Measurements from ENCODE around the gene PVR.
A peak's percentile ranks its signal among the peaks of the same experiment; 100 is the strongest.
"Not testable (repeated sequence)": the region's sequence is repeated elsewhere in the genome, so short reads cannot be mapped to it uniquely, and the experiment has no call there.

PVR gene

DNA sequence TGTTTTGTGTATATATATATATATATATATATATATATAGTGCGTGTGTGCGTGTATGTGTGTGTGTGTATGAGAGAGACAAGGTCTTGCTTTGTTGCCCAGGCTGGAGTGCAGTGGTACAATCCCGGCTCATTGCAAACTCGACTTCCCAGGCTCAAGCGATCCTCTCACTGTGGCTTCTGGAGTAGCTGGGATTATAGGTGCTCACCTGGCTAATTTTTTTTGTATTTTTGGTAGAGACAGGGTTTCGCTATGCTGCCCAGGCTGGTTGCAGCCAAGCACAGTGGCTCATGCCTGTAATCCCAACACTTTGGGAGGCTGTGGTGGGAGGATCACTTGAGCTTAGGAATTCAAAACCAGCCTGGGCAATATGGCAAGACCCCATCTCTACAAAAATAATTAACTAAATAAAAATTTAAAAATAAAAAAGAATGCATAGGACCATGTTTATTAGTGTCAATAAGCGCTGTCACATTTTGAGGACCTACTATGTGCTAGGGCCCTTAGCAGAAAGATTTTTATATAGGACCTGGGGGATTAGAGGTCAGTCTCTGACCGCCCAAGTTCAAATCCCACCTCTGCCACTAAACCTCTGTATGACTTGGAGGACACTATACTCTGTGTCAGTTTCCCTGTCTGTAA lies 1.8 kb downstream of the PVR start:
- DNase-seq (ENCODE audit: low read depth in 2 of 2), result no peak

DNA sequence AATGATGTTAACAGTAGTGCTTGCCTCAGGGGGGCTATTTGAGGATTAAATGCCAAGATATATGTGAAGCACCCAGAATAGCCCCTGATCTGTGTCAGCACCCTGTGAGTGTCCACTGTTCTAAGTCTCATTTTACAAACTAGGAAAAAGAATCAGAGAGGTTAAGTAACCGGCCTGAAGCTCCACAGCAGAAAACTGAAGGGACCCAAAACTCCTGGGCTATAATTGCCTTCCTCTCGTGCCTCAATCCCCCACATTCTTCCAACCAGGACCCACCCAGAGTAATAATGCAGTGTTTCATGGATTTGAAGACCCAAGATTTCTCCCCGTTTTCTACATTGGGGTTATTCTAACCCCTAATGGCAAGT lies 2.3 kb downstream of the PVR start:
- no peak for DNase-seq (ENCODE audit: low read depth in 2 of 2)

DNA sequence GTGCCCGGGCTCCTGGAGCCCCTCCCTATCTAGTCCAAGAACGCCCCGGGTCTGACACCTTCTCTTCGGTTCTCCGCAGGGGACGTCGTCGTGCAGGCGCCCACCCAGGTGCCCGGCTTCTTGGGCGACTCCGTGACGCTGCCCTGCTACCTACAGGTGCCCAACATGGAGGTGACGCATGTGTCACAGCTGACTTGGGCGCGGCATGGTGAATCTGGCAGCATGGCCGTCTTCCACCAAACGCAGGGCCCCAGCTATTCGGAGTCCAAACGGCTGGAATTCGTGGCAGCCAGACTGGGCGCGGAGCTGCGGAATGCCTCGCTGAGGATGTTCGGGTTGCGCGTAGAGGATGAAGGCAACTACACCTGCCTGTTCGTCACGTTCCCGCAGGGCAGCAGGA lies 3.4 kb downstream of the PVR start:
- DNase-seq (ENCODE audit: low read depth in 2 of 2), result no peak

DNA sequence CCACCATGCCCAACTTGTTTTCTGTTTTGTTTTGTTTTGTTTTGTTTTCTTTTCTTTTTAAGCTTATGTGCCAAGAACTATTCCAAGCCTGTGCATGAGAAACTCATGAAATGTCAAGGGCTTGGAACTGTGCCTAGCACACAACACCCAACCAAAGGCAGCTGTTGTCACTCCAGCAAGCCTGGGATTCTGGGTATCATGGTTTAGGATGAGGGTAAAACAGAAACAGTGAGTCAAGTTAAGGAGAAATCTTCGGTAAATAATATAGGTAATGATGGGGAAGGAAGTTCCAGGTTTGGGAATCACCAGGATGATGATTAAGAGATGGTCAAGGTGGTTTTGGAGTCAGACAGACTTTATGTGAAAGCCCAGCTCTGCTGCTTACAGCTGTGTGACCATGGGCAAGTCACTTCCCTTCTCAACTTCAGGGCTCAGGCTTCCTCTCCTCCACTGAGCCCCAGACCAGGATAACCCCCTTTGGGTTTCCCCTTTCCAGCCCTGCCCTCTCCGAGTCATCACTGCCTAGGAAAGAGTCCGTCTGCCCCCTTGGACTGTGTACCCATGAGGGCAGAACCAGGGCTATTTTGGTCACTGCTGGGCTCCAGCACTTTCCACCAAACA lies 5.0 kb downstream of the PVR start:
- DNase-seq (ENCODE audit: low read depth in 2 of 2), result no peak

DNA sequence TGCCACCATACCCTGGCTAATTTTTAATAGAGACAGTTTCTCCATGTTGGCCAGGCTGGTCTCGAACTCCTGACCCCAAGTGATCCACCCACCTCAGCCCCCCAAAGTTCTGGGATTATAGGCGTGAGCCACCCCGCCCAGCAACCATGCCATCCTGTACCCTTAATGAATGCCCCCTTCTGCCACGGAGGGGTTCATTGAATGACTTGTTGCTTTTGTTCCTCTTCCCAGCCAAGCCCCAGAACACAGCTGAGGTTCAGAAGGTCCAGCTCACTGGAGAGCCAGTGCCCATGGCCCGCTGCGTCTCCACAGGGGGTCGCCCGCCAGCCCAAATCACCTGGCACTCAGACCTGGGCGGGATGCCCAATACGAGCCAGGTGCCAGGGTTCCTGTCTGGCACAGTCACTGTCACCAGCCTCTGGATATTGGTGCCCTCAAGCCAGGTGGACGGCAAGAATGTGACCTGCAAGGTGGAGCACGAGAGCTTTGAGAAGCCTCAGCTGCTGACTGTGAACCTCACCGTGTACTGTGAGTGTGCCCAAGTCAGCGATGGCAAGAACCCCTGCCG lies 6.0 kb downstream of the PVR start:
- DNase-seq (ENCODE audit: low read depth in 2 of 2), result no peak

DNA sequence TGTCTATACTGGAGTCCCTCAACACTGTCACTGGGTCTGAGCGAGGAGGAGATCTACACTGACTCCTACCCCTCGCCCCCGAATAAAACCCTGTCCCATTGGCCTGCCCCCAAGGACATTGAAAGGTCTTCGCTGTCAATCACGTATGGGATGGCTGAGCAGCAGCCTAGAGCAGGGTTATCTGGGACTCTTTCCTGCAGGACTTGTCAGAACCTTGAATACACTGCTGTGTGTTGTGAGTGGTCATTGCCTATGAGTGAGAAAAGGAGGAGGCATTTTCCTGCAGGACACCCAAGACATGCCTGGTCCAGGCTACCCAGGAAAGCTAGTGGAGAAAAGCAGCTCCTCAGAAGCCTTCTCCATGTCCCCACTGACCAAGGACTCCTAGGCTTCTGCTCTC lies 9.6 kb downstream of the PVR start:
- DNase-seq (ENCODE audit: low read depth in 2 of 2), result no peak

DNA sequence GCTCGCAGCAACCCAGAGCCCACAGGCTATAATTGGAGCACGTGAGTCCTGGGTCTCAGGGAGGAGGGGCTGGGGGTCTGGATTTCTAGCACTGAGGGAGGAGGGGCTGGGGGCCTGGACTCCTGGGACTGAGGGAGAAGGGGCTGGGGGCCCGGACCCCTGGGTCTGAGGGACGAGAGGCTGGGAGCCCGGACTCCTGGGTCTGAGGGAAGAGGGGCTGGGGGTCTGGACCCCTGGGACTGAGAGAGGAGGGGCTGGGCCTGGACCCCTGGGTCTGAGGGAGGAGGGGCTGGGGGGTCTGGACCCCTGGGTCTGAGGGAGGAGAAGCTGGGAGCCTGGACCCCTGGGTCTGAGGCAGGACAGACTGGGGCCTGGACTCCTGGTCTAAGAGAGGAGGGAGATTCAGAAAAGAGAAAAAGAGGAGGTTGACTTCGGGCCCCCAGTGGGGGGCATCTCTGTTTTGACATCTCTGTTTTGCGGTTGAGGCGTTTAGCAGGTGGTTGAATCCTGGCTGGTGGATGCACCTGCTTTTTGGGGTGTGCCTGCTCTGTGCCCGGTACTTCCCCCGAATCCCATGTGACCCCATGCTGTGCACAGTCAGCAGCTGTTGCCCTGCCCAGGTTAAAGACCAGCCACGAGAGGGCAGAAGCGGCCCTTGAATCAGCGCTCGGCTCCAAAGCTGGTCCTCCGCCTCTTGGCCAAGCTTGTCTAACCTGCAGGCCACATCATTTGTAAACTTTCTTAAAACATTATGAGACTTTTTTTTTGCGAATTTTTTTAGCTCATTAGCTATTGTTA lies 10.5 kb downstream of the PVR start:
- peak; percentile 63 to 64 for DNase-seq (ENCODE audit: low read depth in 2 of 2)

DNA sequence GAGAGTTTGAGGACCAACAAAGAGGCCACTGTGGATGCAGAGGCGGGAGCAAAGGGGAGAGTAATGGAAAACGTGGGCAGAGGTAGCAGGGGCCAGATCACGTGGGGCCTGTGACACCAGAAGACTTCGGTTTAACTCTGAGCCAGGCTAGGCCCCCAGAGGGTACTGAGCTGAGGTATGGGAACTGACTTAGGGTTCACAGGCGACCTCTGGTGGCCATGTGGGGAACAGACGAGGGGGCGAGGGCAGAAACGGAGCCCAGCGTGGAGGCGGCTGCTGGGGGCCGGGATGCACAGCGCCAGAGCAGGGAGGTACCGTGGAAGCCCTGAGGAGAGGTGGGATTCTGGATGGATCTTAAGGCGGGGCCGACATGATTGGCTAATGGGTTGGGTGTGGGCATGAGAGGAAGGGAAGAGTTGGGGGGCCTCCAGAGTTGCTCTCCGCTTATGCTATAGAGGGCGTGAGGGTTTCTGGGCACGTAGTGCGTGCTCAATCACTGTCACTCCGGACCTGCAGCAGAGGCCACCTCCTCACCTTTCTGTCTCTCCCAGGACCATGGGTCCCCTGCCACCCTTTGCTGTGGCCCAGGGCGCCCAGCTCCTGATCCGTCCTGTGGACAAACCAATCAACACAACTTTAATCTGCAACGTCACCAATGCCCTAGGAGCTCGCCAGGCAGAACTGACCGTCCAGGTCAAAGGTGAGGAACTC lies 13.7 kb downstream of the PVR start:
- peak; percentile 57 to 62 for DNase-seq (ENCODE audit: low read depth in 2 of 2)

DNA sequence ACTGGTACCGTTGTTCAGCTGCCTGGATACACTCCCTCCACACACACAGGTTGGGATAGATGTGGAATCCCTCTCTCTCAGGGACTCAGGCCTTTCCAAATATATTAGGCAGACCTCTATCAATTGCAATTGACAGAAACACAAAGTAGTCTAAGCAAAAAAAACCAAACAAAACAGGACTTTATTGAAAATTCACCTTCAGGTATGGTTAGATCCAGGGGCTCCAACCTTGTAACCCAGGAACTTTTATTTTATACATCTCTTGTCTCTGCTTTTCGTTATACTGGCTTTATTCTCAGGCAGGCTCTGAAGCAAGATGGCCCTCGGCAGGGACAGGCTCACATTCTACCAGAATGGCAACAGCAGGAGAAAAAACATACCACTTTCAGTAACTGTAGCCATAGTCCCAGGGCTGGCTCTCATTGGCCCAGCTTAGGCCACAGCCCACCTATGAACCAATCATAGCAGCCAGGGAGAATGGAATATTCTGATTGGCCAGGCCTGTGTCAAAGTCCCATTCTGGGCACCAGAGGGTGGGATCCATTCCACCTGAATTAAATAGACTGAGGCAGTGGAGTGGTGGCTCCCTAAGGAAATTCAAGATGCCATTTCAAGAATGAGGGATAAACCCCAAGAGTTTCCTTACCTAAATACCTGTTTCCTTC lies 14.5 kb downstream of the PVR start:
- DNase-seq (ENCODE audit: low read depth in 2 of 2), result no peak

DNA sequence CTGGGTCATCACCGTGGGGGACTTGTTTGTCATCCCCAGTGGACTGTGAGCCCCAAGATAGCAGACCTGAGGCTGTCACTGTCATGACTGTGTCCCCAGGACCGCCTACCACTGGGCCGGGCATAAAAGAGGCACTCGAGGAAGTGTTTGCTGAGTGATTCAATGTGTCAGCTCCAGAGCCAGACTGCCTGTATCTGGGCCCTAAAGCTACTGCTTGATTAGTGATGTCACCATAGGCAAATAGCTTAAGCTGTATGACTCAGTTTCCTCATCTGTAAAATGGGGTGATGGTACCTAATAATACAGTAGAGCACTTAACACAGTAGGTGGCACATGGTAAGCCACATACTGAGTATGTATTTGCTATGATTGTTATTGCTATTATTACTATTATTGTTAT lies 16.4 kb downstream of the PVR start:
- DNase-seq (ENCODE audit: low read depth in 2 of 2), result no peak

DNA sequence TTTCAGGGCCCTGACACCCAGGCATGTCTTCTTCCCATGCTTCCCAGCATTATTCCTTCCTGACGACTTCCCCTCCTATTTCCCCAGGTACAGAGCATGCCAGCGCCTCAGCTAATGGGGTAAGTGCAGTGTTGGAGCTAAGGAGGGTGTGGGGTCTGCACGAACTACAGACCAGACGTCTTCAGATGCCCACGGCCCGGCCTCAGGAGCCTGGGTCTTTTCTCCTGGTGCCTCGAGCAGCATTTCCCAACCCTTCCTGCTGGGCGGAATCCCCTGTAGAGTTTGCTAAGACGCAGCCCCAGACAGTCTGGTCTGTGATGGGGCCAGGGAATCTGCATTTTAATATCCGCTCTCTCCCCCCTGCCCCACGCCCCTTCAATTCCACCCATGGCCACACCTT lies 17.5 kb downstream of the PVR start:
- DNase-seq (ENCODE audit: low read depth in 2 of 2), result no peak

DNA sequence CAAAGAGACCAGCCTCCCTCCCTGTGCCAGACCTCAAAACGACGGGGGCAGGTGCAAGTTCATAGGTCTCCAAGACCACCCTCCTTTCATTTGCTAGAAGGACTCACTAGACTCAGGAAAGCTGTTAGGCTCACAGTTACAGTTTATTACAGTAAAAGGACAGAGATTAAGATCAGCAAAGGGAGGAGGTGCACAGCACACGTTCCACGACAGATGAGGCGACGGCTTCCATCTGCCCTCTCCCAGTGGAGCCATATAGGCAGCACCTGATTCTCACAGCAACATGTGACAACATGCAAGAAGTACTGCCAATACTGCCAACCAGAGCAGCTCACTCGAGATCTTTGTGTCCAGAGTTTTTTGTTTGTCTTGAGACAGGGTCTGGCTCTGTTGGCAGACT lies 18.2 kb downstream of the PVR start:
- DNase-seq (ENCODE audit: low read depth in 2 of 2), result no peak

DNA sequence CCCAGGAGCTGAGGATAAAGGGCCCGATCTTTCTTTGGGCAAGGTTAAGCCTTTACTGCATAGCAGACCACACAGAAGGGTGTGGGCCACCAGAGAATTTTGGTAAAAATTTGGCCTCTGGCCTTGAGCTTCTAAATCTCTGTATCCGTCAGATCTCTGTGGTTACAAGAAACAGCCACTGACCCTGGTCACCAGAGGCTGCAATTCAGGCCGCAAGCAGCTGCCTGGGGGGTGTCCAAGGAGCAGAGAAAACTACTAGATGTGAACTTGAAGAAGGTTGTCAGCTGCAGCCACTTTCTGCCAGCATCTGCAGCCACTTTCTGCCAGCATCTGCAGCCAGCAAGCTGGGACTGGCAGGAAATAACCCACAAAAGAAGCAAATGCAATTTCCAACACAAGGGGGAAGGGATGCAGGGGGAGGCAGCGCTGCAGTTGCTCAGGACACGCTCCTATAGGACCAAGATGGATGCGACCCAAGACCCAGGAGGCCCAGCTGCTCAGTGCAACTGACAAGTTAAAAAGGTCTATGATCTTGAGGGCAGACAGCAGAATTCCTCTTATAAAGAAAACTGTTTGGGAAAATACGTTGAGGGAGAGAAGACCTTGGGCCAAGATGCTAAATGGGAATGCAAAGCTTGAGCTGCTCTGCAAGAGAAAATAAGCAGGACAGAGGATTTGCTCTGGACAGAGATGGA lies 19.1 kb downstream of the PVR start:
- DNase-seq (ENCODE audit: low read depth in 2 of 2), result no peak

DNA sequence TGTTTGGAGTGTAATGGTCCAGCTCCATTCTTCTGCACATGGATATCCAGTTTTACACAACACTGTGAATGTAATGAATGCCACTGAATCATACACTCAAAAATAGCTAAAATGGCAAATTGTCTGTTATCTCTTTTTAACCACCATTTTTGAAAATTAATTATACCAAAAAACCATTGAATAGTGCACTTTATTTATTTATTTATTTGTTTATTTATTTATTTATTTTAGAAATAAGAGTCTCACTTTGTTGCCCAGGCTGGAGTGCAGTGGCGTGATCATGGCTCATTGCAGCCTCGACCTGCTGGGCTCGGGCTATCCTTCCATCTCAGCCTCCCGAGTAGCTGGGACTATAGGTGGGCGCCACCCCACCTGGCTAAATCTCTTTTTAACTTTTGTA lies 20.3 kb downstream of the PVR start:
- no peak for DNase-seq (ENCODE audit: low read depth in 2 of 2)

DNA sequence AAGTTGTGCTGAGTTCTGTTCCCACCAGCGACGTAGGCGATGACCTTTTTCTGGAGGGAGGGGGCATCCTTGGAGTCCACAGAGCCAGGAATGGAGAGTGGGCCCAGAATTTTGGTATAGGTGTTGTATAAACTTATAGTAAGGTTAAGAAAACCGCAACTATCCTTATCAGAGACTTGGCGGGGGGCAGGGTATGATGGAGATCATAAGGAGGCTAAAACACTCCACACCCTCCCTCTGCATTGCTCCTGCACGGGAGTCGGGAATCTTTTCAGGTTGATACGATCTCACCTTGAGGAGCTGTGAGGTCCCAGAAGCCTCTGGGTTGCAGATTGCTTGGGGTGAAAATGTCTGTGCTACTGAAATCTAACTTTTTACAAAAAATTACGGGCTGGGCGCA lies 21.3 kb downstream of the PVR start:
- no peak for DNase-seq (ENCODE audit: low read depth in 2 of 2)

DNA sequence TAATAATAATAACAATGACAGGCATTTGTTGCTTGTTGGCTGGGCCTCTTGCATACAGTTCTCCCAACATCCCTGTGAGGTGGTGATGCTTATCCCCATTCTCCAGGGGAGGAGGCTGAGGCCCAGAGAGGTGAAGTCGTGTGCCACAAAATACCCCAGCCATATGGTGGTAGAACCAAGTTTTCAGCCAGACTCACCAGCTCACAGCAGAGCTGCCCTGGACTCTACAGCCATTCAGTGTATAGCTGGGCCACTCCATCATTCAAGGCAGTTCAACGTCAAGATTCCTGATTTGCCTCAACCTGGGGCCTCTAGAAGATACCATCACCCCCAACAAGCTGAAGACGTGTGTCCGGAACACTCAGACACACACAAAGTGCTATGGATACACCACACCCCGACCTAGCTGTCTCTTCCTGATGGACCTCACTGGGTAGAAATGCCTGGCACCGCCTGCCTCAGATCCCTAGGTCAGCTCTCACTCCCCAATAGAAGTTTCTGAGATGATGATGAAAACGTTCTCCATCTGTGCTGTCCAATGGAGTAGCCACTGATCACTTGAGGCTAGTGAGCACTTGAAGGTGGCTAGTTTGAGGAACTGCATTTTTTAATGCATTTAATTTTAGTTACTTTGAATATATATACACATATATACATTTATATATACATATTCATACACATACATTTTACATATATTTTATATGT lies 23.3 kb downstream of the PVR start:
- no peak for DNase-seq (ENCODE audit: low read depth in 2 of 2)

DNA sequence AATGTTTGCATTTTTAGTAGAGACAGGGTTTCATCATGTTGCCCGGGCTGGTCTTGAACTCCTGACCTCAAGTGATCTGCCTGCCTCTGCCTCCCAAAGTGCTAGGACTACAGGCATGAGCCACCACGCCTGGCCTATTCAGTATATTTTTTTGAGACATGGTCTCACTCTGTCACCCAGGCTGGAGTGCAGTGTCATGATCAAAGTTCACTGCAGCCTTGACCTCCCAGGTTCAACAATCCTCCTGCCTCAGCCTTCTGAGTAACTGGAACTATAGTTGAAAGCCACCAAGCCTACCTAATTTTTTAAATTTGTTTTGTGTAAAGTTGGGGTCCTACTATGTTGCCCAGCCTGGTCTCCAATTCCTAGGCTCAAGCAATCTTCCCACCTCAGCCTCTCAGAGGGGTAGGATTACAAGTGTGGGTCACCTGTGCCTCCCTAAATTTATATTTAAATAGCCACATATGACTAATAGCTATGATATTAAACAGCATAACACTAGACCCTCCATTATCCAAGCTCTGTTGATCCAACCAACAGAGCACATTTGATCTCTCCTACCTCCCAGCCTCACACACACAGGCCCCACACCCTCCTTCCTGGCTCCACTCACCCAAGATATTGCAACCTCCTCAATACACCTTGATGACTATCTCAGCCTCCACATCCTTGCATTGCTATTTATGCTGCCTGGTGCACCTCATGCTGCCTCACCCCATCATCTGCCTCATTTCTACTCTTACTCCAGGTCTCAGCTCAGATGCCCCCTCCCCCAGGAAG lies 25.5 kb downstream of the PVR start:
- DNase-seq (ENCODE audit: low read depth in 2 of 2), result no peak

DNA sequence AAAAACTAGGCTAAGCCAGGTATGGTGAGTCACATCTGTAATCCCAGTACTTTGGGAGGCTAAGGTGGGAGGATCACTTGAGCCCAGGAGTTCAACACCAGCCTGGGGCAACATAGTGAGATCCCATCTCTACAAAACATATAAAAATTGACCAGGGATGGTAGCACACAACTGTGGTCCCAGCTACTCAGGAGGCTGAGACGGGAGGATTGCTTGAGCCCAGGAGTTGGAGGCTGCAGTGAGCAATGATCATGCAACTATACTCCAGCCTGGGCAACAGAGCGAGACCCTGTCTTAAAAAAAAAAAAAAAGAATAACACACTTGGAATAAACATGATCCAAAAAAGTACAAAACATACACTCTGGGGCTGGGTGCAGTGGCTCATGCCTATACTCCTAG lies 26.3 kb downstream of the PVR start:
- not testable (repeated sequence) for DNase-seq (ENCODE audit: low read depth in 2 of 2)

DNA sequence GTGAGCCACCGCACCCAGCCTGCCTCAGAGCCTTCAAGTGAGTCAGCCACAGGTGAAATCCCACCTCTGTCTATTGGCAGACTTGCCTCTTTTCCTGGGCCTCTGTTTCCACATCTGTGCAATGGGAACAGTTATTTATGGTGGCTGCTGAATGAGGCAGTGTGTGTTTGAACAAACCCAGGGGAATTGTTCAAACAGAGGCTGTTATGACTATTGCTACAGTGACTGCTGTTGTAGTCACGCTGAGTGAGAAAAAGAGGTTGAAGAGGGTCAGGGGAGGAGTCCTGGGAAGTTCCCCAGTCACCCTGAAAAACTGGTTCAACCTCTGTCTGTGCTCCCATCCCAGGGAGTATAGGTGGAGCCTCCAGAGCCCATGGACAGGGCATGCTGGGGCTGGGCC lies 27.7 kb downstream of the PVR start, which contains the start of gene CEACAM19:
TSS of gene CEACAM19 (plus strand) at position 83 of the 400 bp plus-strand sequence. CDS start 450 bp downstream, outside the sequence.
- no peak for DNase-seq (ENCODE audit: low read depth in 2 of 2)

DNA sequence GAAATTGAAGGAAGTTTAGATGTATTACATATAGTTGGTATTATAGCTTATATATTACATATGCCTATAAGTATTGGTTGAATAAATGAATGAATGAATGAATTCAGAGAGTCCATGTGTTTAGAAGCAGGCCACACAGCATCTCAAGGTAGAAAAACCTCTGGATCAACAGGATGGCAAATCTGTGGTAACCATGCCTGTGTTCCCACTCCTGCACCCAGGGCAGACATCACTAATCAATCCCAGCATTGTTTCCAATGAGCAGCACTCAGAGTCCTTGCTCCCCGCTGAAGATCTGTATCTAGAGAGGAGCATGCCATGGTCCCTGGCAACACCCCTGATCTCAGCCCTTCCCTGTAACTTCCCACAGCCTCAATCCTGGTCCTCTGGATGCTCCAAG lies 28.5 kb downstream of the PVR start:
- DNase-seq (ENCODE audit: low read depth in 2 of 2), result no peak

All from stimulated activated CD4-positive, alpha-beta T cell treated with anti-CD3 and anti-CD28 coated beads, Interleukin-15, amount 100 ng/mL, for 48 hours (primary cell).